HG03442 (cell line): ENCODE measurements around the gene CORT.
"Not testable (repeated sequence)": the region's sequence is repeated elsewhere in the genome, so short reads cannot be mapped to it uniquely, and the experiment has no call there.

Experiments used
- ATAC-seq: cut with Tn5 transposase; IDR thresholded peaks from one replicate; pipeline ENCODE4 v1.9.1; 2021; ENCODE audit warnings: mild to moderate bottlenecking, moderate library complexity; ENCODE audit not compliant: unreplicated experiment

The CORT gene, protein sequence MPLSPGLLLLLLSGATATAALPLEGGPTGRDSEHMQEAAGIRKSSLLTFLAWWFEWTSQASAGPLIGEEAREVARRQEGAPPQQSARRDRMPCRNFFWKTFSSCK

GRCh38 chr1:10449751-10450150 is at the start of gene CORT:
Gene CORT, plus strand, starts transcription at chr1:10450031. Its CDS starts 193 bp downstream, at chr1:10450224.
- no peak for ATAC-seq

GRCh38 chr1:10401281-10401680 is 48.5 kb upstream of the CORT start:
- ATAC-seq: no peak

- no peak for ATAC-seq
These were observed 47.0 kb upstream of the CORT start for GRCh38 chr1:10402729-10403274.

DNA sequence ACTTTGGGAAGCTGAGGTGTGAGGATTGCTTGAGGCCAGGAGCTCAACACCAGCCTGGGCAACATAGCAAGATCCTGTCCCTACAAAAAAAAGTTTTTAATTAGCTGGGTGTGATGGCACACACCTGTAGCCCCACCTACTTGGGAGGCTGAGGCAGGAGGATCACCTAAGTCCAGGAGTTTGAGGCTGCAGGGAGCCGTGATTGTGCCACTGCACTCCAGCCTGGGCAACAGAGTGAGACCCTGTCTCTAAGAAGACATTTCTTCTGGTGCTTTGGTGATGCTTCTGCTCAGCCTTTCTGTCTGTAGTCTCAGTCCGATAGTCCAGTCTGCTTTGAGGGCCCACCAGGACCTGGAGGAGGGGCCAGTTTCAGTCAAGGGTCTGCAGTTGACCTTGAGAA is 42.6 kb upstream of the CORT start:
- ATAC-seq: no peak

DNA sequence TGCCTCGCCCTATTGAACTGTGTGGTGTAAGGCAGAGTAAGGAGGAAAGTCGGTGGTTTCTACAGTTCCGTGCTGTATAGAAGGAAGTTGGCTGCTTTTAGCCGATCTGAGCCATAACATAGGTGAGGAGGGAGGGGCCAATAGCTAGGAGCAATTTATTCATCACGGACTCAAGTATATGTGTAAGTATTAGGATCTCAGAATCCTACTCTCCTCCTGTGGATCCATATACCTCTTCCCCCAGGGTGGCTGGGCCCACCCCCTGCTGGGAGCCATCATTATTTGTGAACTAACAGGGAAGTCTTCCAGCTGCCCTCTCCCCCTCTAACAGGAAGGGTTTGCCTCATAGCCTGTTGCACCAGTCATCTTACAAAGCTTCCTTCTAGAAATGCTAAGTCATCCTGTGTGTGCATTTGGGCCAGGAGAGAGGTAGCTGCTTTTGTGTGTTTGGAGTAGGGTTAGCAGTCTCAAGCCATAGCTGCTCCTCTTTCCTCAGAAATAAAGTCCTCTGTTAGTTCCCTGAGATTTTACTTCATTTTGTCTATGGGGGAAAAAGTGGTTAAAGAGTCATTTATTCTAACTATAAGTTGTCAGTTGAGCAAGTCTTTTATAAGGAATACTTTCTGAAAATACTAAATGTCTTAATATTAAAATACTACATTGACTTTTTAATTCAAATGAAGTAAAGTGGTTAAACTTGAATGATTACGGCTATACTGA is 34.5 kb upstream of the CORT start:
- ATAC-seq: no peak

DNA sequence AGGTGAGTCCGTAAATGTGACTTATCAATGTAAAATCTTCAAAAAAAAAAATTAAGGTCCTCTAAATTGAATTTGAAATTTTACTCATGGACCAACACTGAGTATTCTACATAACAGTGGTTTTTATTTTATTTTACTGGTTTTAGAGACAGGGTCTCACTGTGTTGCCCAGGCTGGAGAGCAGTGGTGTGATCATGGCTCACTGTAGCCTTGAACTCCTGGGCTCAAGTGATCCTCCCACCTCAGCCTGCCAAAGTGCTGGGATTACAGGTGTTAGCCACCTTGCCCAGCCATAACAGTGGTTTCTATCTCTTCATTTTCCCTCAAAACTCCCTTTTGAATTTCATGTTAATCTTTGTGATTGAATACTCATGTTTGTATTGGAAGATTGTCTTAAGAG is 33.9 kb upstream of the CORT start:
- not testable (repeated sequence) for ATAC-seq

GRCh38 chr1:10418741-10419140 is 31.1 kb upstream of the CORT start:
- not testable (repeated sequence) for ATAC-seq

GRCh38 chr1:10419351-10419750 is 30.5 kb upstream of the CORT start:
- ATAC-seq: no peak

DNA sequence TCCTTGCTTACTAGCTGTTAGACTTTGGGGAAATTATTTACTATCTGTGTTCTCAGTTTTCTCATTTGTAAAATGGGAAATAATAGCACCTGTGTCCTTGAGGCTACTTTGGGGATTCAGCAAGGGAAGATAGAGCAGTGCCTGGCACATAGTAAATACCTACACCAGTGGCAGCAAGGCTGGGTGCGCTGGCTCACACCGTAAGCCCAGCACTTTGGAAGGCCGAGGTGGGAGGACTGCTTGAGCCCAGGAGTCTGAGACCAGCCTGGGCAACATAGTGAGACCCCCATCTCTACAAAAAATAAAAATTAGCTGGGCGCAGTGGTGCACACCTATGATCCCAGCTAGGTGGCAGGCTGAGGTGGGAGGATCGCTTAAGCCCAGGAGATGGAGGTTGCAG is 28.2 kb upstream of the CORT start:
- ATAC-seq: no peak

GRCh38 chr1:10424034-10424433 is 25.8 kb upstream of the CORT start:
- ATAC-seq: no peak

DNA sequence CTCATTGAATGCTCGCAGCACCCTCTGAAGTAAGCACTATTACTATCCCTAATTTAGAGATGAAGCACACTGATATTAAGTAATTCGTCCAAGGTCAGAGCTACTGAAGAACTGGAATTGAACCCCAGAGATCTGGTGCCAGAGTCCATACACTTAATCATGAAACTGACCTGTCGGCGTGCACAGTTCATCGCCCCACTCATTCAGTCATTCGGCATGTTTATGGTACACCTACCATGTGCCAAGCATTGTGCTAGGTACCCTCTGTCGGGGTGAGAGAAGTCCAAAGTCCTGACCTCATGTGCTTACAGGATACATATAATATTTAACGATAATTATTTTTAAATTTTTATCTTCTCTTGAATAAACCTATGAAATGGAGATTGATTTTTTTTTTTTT is 25.2 kb upstream of the CORT start:
- ATAC-seq: no peak

DNA sequence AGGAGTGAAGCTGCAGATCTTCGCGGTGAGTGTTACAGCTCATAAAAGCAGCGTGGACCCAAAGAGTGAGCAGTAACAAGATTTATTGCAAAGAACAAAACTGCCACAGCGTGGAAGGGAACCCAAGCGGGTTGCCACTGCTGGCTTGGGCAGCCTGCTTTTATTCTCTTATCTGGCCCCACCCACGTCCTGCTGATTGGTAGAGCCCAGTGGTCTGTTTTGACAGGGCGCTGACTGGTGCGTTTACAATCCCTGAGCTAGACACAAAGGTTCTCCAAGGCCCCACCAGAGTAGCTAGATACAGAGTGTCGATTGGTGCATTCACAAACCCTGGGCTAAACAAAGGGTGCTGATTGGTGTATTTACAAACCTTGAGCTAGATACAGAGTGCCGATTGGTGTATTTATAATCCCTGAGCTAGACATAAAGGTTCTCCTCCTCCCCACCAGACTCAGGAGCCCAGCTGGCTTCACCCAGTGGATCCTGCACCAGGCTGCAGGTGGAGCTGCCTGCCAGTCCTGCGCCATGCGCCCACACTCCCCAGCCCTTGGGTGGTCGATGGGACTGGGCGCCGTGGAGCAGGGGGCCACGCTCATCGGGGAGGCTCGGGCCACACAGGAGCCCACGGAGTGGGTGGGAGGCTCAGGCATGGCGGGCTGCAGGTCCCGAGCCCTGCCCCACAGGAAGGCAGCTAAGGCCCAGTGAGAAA is 23.9 kb upstream of the CORT start:
- ATAC-seq: not testable (repeated sequence)

DNA sequence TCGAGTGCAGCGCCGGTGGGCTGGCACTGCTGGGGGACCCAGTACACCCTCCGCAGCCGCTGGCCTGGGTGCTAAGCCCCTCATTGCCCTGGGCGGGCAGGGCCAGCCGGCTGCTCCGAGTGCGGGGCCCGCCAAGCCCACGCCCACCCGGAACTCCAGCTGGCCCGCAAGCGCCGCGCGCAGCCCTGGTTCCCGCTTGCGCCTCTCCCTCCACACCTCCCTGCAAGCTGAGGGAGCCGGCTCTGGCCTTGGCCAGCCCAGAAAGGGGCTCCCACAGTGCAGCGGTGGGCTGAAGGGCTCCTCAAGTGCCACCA is 23.3 kb upstream of the CORT start:
- ATAC-seq: not testable (repeated sequence)

GRCh38 chr1:10428984-10429383 is 20.8 kb upstream of the CORT start:
- no peak for ATAC-seq

DNA sequence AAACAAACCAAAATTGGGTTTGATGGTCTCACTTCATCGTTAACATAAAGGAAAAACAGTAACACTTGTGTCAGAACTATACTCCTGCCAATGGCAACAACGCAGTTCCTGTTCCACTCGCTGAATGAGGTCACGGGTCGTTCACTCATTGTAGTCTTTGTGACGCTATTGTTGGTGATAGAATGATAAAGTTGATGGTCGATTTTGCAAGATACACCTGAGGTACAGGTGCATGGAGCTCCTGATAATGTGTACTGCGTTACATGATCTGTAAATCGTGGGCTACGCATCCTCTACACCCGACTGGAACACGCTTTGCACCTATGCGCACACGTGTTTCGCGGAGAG is 20.0 kb upstream of the CORT start:
- ATAC-seq: no peak

- peak; percentile 78 for ATAC-seq
These were observed 19.4 kb upstream of the CORT start, which contains the start of gene CENPS for GRCh38 chr1:10430216-10431069. Gene CENPS, plus strand, starts transcription at chr1:10430433. Its CDS starts 85 bp downstream, at chr1:10430518.

DNA sequence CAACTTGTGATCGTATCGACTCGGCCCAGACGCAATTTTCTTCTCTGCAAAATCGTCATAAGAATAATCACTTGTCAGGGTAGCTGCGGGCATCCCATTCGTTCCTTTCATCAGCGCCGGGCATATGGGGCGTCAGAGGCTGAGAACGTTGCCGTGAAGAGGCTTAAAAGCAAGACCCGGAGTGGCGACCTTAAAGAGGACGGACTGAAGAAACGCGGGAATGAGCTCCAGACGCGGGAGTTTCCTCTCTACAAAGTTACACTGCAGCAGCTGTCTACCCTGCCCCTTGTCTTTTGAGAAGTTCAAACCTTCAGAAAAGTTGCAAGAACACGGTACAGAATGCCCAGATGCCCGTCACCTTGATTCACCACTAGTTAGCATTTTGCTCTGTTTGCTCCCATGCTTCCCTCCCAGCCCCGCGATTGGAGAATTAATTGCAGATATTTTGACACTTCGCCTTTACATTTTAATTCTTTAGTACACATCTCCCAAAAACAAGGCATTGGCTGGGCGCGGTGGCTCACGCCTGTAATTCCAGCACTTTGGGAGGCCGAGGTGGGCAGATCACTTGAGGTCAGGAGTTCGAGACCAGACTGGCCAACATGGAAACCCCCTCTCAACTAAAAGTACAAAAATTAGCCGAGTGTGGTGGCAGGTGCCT is 18.6 kb upstream of the CORT start:
- no peak for ATAC-seq

DNA sequence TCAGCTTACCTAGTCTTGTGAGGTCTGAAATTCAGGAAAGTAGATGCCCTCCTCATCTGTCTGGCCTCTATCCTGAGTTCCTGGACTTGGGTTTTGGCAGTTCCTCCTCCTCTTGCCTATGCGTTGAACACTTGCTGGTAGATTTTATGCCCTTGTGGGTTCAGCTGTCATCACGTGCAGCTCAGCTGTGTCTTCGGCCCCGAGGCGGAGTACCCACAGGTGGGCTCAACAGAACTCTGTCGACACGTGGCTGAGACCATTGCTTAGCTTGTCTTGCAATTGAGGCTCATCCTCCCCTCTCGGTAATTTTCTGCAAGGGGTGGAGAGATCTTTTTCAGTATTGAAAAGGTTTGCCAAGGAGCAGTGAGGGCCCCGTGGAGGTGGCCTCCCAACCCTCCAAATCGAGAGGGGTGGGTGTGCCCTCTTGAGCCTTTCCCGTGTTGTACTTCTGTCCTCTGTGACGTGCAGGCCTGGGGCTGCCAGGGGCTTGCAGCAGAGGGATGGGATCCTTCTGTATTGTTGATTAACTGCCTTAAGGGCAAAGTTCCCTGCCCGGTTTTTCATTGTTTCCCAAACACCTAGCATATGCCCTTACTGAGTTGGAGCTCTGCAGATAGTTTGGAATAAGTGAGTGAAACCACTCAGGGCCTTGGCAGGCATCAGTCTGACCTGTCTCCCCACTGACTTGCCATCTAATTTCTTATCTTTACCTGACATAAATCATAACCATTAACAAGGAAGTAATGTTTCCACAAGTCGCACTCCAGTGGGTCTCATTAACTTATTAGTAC is 16.7 kb upstream of the CORT start:
- no peak for ATAC-seq

- no peak for ATAC-seq
These were observed 16.0 kb upstream of the CORT start for GRCh38 chr1:10433790-10434189.

GRCh38 chr1:10434590-10434989 is 15.2 kb upstream of the CORT start:
- no peak for ATAC-seq
